HepG2 (cell line): ENCODE measurements around the gene OLFM2. TPM values are rescaled to one million over a fixed set of nuclear protein-coding genes. Genes with fewer than 3 reads are reported as not detected.

Source experiments
- ATF4 ChIP-seq, 2 experiments: fragments of 450-650 bp in 1 of 2; sonication (generic) in 1 of 2; formaldehyde crosslinking; IDR thresholded peaks; 2 replicates each; pipeline versions ENCODE4 v1.5.0 to v1.8.0; 2020 to 2022; ENCODE audit warnings: mild to moderate bottlenecking in 1 of 2, missing genetic modification reagents in 1 of 2
- BCL3 ChIP-seq: sonication (generic); formaldehyde crosslinking; IDR thresholded peaks from 2 replicates; pipeline ENCODE4 v1.5.1; 2020; ENCODE audit warnings: mild to moderate bottlenecking, missing genetic modification reagents, moderate library complexity
- BCL6 ChIP-seq: IDR thresholded peaks from 2 replicates; pipeline ENCODE4 v1.6.1; 2016; ENCODE audit warnings: missing genetic modification reagents, missing compliant biosample characterization
- BCLAF1 ChIP-seq: fragments of 450-650 bp; IDR thresholded peaks from 2 replicates; pipeline ENCODE4 v1.6.1; 2017; ENCODE audit warnings: mild to moderate bottlenecking
- CAMTA2 ChIP-seq: sonication (generic); formaldehyde crosslinking; IDR thresholded peaks from 2 replicates; pipeline ENCODE4 v1.4.0; 2020; ENCODE audit warnings: mild to moderate bottlenecking, missing genetic modification reagents, borderline replicate concordance
- CBX1 ChIP-seq: IDR thresholded peaks from one replicate; pipeline ENCODE4 v1.6.1; 2016; ENCODE audit warnings: antibody characterized with exemption, low read depth
- PLSCR1 ChIP-seq: sonication (generic); formaldehyde crosslinking; IDR thresholded peaks from 2 replicates; pipeline ENCODE4 v1.5.0; 2020; ENCODE audit warnings: missing genetic modification reagents, mild to moderate bottlenecking, borderline replicate concordance
- PRMT3 ChIP-seq: sonication (generic); formaldehyde crosslinking; IDR thresholded peaks from 2 replicates; pipeline ENCODE4 v1.8.1; 2022; ENCODE audit warnings: low read depth, mild to moderate bottlenecking, moderate library complexity, missing genetic modification reagents, borderline replicate concordance
- REPIN1 ChIP-seq: sonication (generic); formaldehyde crosslinking; IDR thresholded peaks from 2 replicates; pipeline ENCODE4 v1.8.0; 2022; ENCODE audit warnings: missing genetic modification reagents, low read depth, mild to moderate bottlenecking, borderline replicate concordance
- THRA ChIP-seq: sonication (generic); formaldehyde crosslinking; IDR thresholded peaks from 2 replicates; pipeline ENCODE4 v1.4.0; 2020; ENCODE audit warnings: missing genetic modification reagents, borderline replicate concordance
- XRCC5 ChIP-seq: fragments of 200-400 bp; formaldehyde crosslinking; optimal IDR thresholded peaks from 2 replicates; pipeline ENCODE3; 2017; ENCODE audit warnings: mild to moderate bottlenecking, low read length
- YEATS2 ChIP-seq: sonication (generic); formaldehyde crosslinking; IDR thresholded peaks from 2 replicates; pipeline ENCODE4 v1.4.0; 2020; ENCODE audit warnings: missing genetic modification reagents, borderline replicate concordance
- ZKSCAN8 ChIP-seq: IDR thresholded peaks from 2 replicates; pipeline ENCODE4 v1.6.1; 2016; ENCODE audit warnings: borderline replicate concordance, missing genetic modification reagents, missing compliant biosample characterization
- ZNF296 ChIP-seq: sonication (generic); formaldehyde crosslinking; conservative IDR thresholded peaks from 2 replicates; pipeline ENCODE4 v1.5.0; 2020; ENCODE audit warnings: mild to moderate bottlenecking, missing genetic modification reagents
- ZNF30 ChIP-seq: sonication (generic); formaldehyde crosslinking; IDR thresholded peaks from 2 replicates; pipeline ENCODE4 v1.5.0; 2020; ENCODE audit warnings: mild to moderate bottlenecking, missing genetic modification reagents
- ZNF597 ChIP-seq: sonication (generic); formaldehyde crosslinking; IDR thresholded peaks from 2 replicates; pipeline ENCODE4 v1.5.0; 2020; ENCODE audit warnings: missing genetic modification reagents
- ZNF709 ChIP-seq: sonication (generic); formaldehyde crosslinking; IDR thresholded peaks from 2 replicates; pipeline ENCODE4 v1.5.0; 2020; ENCODE audit warnings: mild to moderate bottlenecking, missing genetic modification reagents
- ZNF800 ChIP-seq: sonication (generic); formaldehyde crosslinking; IDR thresholded peaks from 2 replicates; pipeline ENCODE4 v1.4.0; 2020; ENCODE audit warnings: missing genetic modification reagents
- polyA plus RNA-seq, 8 experiments: library from polyadenylated mRNA; depleted of rRNA in 3 of 8; stranded (reverse) in 7 of 8; unstranded in 1 of 8; fragments of >200 nt; fragmentation: Illumina TruSeq in 4 of 8; extraction: Trizol in 4 of 8; gene quantifications; 2 replicates each; pipeline versions ENCODE4 v1.2.1 to v1.2.3, GENCODE V29; 2011 to 2016; ENCODE audit warnings: low read depth in 4 of 8, missing spikeins in 1 of 8, mixed read lengths in 1 of 8; ENCODE audit not compliant: insufficient read depth in 1 of 8
- total RNA-seq, 5 experiments: library from RNA; depleted of rRNA; stranded (reverse); fragments of >200 nt; fragmentation: Illumina TruSeq; extraction: Trizol; gene quantifications; 2 replicates each; pipeline ENCODE4 v1.2.3, GENCODE V29; 2016; ENCODE audit warnings: low read depth in 1 of 5

The OLFM2 gene
- total and polyA plus RNA-seq, 2 of the 13 experiments (the other 11 are each of a cell fraction or from before 2014, with no cell fraction given) = 0.20 to 0.51 TPM

- TF ChIP-seq ZNF597 = no peak
- TF ChIP-seq ZNF296 (CRISPR knock-in tag) = no peak
- no peak for TF ChIP-seq CAMTA2 (CRISPR knock-in tag)
- TF ChIP-seq ATF4 (CRISPR knock-in tag; IDR thresholded peaks at IDR 0.05) = no peak
- no peak for TF ChIP-seq CBX1
- no peak for TF ChIP-seq ZKSCAN8
- TF ChIP-seq XRCC5 = peak; percentile 44
- no peak for TF ChIP-seq ZNF30 (CRISPR knock-in tag)
- peak; percentile 59 for TF ChIP-seq YEATS2
- TF ChIP-seq THRA (CRISPR knock-in tag) = no peak
- TF ChIP-seq BCL3 (CRISPR knock-in tag) = no peak
- TF ChIP-seq ZNF709 (CRISPR knock-in tag) = 0 out of 2 replicates have a peak, but pooled peaks have one; percentile 2
- no peak for TF ChIP-seq REPIN1 (CRISPR knock-in tag)
- no peak for TF ChIP-seq BCLAF1
- TF ChIP-seq BCL6 (CRISPR knock-in tag) = no peak
- TF ChIP-seq ZNF800 (CRISPR knock-in tag) = no peak
- no peak for TF ChIP-seq PLSCR1 (CRISPR knock-in tag)
- TF ChIP-seq PRMT3 (CRISPR knock-in tag) = no peak
Observed at GRCh38 chr19:9834726-9835506, 101.4 kb downstream of the OLFM2 start, which contains the start of gene PIN1 (continued).
